DND-41 (cell line): Measurements from ENCODE around the gene GIMAP7.

Experiments used
- EZH2 ChIP-seq: IDR thresholded peaks from 3 replicates; pipeline ENCODE4 v1.6.1; 2012; ENCODE audit warnings: borderline replicate concordance, low read depth, mild to moderate bottlenecking, moderate library complexity, low read length, inconsistent platforms; ENCODE audit not compliant: severe bottlenecking
- TF ChIP-seq, protein P1 (sequence below): IDR thresholded peaks from 2 replicates; pipeline ENCODE4 v1.5.1; 2012; ENCODE audit warnings: borderline replicate concordance, low read length, moderate library complexity, mild to moderate bottlenecking; ENCODE audit not compliant: poor library complexity, severe bottlenecking; ENCODE audit errors: extremely low read depth

DNA sequence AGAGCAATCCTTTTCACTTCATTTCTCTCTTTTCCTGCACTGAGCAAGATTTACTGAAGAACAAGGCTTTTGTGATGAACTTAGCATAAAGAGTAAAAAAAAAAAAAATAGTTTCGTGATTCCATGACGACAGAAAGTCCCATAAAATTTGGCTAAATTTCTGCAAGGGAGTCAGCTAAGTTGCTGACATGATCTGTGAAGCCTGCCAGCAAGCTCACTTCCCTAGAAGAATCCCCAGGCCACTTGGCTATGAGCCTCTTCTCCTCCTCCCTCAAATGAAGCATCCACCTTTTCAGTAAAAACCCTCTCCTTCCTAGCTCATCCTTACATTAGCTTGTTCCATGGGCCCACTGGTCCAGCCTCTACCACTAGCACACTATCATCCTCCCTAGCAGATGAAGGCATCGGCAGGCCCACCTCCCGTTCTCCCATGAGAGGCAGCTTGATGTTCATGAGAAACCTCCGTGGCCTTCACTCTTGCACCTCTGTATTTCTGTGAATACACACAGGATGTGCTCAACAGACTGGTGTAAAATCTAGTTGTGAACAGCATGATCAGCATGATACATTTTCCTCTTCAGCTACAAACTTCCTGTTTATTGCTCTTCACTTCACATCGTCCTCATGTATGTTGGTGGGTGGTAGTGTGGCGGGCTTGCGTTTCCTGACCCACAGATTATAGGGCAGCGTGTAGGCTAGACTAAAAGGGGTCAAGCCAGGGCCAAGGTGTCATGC lies 33.3 kb upstream of the GIMAP7 start:
- TF ChIP-seq, protein P1, sequence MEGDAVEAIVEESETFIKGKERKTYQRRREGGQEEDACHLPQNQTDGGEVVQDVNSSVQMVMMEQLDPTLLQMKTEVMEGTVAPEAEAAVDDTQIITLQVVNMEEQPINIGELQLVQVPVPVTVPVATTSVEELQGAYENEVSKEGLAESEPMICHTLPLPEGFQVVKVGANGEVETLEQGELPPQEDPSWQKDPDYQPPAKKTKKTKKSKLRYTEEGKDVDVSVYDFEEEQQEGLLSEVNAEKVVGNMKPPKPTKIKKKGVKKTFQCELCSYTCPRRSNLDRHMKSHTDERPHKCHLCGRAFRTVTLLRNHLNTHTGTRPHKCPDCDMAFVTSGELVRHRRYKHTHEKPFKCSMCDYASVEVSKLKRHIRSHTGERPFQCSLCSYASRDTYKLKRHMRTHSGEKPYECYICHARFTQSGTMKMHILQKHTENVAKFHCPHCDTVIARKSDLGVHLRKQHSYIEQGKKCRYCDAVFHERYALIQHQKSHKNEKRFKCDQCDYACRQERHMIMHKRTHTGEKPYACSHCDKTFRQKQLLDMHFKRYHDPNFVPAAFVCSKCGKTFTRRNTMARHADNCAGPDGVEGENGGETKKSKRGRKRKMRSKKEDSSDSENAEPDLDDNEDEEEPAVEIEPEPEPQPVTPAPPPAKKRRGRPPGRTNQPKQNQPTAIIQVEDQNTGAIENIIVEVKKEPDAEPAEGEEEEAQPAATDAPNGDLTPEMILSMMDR = no peak
- no peak for TF ChIP-seq EZH2
